GM21529 (cell line): ENCODE data around the gene TOLLIP.
"Not testable (repeated sequence)": the region's sequence is repeated elsewhere in the genome, so short reads cannot be mapped to it uniquely, and the experiment has no call there.

ENCODE experiments used
- ATAC-seq: cut with Tn5 transposase; IDR thresholded peaks from one replicate; pipeline ENCODE4 v1.9.1; 2021; ENCODE audit not compliant: unreplicated experiment

TOLLIP gene

GRCh38 chr11:1344056-1344635 lies 34.7 kb upstream of the TOLLIP start:
- ATAC-seq: no peak

DNA sequence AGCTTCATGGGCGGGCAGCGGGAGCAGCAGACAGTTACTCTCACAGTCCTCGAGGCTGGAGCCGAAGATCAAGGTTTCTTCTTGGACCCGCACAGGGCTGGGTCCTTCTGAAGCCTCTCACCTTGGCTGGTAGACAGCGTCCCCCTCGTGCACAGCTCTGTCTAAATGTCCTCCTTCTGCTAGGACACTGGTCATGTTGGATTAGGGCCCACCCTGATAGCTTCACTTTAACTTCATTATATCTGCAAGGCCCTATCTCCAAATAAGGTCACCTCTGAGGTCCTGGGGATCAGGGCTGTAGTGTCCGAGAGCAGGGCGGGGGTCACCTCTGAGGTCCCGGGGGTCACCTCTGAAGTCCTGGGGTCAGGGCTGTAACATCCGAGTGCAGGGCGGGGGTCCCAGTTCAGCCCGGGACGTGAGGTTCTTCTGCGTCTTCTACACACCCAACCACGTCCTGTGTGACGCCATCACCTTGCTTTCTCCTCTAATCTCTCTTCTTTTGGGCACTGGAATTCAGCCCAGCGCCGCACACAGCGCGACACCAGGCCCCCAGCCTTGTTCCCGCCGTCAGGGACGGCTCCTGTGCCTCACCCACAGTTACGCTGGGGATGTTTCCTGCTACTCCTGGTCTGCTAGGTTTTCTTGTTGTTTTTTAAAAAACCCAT lies 34.1 kb upstream of the TOLLIP start:
- ATAC-seq: no peak

- no peak for ATAC-seq
Measured at GRCh38 chr11:1342946-1343345, 33.5 kb upstream of the TOLLIP start.

GRCh38 chr11:1341928-1342524 lies 32.6 kb upstream of the TOLLIP start:
- no peak for ATAC-seq

GRCh38 chr11:1341226-1341625 lies 31.8 kb upstream of the TOLLIP start:
- ATAC-seq: not testable (repeated sequence)

- ATAC-seq: no peak
Measured at GRCh38 chr11:1340111-1340510, 30.7 kb upstream of the TOLLIP start.

GRCh38 chr11:1339066-1339675 lies 29.7 kb upstream of the TOLLIP start:
- no peak for ATAC-seq

GRCh38 chr11:1338201-1339065 lies 29.0 kb upstream of the TOLLIP start:
- ATAC-seq: no peak

GRCh38 chr11:1337647-1338007 lies 28.2 kb upstream of the TOLLIP start:
- ATAC-seq: no peak

DNA sequence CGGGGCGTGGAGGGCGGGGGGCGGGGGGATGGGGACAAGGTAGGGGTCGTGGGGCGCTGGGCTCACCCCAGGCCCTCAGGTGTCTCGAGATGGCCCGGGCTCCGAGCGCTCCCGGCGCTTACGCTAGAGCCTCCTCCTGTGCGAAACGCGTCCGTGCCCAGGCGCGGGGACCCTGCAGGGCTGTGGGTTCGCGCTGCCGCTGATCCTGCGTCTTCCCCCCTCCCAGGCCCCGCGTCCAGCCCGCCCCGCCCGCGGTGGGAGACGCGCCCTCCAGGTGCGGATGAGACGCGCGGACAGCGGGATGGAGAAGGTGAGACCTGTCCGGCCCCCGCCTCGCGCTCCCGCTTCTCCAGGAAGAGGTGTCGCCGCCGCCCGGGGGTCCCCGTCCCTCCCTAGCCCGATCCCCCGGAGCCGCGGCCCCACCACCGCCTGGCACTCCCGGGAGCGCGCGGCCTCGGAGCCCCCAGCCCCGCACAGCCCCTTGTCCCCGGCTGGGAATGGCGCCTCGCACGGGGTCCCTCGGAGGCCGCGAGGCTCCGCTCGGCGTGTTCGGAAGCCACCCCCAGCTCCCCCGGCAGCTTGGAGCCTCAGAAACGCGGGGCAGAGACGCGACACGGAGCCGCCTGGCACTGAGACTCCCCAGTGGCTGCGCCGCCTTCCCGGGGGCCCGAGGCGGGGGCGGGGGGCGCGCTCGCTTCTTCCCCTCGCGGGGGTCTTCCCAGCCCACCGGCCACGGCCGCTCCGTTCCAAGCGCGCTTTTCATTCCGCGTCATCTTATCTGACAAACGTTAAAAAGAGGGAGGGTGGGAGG lies 27.6 kb upstream of the TOLLIP start:
- no peak for ATAC-seq

- no peak for ATAC-seq
Measured at GRCh38 chr11:1335811-1336761, 26.7 kb upstream of the TOLLIP start.

DNA sequence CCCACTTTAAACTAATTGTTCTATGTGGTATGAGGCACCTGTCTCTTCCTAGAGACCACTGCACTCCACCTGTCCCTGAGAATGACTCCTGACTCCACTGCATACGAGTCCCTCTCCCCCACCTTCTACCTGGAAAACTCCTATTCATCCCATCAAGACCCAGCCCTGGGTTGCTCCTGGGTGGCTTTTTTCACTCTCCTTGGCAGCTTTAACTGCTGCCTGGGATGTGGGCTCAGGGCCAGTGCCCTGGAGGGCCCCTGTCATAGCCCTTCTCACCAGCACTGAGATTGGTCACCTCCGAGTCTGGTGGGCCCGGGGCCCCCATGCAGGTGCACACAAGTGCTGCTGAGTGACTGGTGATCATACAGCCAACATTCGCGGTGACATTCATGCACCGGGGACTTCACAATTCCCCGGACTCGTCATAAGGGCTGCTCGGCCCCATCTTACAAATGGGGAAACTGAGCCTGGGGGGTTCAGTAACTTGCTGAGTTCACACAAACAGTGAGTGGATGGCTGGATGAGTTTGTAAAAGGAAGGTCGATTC lies 25.9 kb upstream of the TOLLIP start:
- no peak for ATAC-seq

- no peak for ATAC-seq
Measured at GRCh38 chr11:1333860-1334259, 24.4 kb upstream of the TOLLIP start.

DNA sequence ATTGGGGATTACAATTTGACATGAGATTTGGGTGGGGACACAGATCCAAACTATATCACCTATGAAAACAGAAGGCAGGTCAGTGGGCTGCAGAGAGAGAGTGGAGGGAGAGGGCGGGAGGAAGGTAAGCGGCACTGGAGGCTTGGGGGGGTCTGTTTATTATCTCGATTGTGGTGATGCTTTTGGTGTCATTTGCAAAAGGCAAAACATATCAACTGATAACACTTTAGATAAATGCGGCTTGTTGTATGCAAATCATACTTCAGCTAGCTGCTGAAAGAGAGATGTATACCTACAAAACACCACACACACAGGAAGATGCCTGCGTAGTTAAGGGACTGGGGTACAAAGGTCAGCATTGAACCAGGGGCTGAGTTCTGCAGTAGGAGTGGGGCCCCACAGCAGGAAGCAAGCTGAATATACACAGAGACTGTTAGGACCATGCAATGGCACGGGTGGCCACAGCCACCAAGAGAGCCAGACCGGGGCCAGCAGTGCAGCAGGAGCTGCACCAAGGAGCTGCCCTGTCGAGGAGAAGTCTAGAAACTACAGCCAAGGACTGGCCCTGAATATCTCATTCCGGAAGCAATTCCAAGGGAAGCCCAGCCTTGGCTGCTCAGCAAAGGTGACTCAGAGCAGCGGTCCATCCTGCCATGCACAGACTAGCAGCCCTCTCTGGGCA lies 23.8 kb upstream of the TOLLIP start:
- ATAC-seq: no peak

DNA sequence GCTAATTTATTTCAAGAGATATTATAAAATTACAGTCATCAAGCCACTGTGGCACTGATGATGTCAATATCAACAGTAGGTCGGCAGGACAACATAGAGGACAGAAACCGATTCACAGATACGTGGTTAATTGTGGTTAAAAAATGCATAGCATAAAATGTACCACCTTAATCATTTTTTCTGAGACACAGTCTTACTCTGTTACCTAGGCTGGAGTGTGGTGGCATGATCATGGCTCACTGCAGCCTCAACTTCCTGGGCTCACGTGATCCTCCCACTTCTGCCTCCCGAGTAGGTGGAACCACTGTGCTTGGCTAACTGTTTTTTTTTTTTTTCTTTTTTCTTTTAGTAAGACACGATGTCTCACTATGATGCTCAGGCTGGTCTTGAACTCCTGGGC lies 21.0 kb upstream of the TOLLIP start:
- no peak for ATAC-seq

GRCh38 chr11:1327064-1327460 lies 17.6 kb upstream of the TOLLIP start:
- ATAC-seq: no peak

- no peak for ATAC-seq
Measured at GRCh38 chr11:1326435-1327063, 17.1 kb upstream of the TOLLIP start.

DNA sequence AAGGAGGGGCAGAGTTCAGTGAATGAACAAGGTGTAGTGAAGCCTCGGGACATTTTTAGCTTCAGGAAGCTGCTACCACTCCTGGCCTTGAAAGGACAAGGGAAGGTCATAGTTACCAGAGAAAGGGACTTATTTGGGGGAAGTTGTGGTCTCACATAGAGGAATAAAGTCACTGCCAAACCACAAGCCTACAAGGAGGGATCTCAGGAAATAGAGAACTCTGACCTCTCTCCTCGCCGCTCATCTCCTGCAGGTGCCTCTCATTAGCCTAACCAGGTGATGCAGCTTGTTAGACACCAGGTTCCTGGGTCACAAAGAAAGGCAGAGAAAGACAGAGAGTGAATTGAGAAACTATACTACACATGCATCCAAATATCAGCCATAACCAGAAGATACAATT lies 14.3 kb upstream of the TOLLIP start:
- no peak for ATAC-seq
